HEK293T (cell line): Measurements from ENCODE around the gene GRIN2A.

ENCODE experiments used
- CTCF ChIA-PET: fragments of 350-600 bp; formaldehyde crosslinking; extraction: SDS; loops from one replicate; lab custom pipeline; 2021; ENCODE audit warnings: antibody characterized with exemption, inconsistent platforms; lab: Yijun Ruan, JAX
- POLR2A ChIA-PET: fragments of 350-600 bp; formaldehyde crosslinking; extraction: SDS; loops from one replicate; lab custom pipeline; 2020; ENCODE audit warnings: antibody characterized with exemption, inconsistent platforms; lab: Yijun Ruan, JAX
- DNase-seq: peaks from one replicate; pipeline ENCODE4 v3.0.0; 2012; ENCODE audit warnings: mixed read lengths; ENCODE audit errors: extremely low spot score
- ARNT ChIP-seq: fragments of 450-650 bp; IDR thresholded peaks from 2 replicates; pipeline ENCODE4 v1.6.1; 2017; ENCODE audit warnings: mild to moderate bottlenecking
- BHLHE40 ChIP-seq: fragments of 450-650 bp; IDR thresholded peaks from 2 replicates; pipeline ENCODE4 v1.6.1; 2016; ENCODE audit warnings: mild to moderate bottlenecking, moderate library complexity, borderline replicate concordance
- CTBP1 ChIP-seq: fragments of 450-650 bp; IDR thresholded peaks from 2 replicates; pipeline ENCODE4 v1.6.1; 2016; ENCODE audit warnings: borderline replicate concordance
- ELF4 ChIP-seq: fragments of 450-650 bp; IDR thresholded peaks from 2 replicates; pipeline ENCODE4 v1.6.1; 2017; ENCODE audit warnings: antibody characterized with exemption
- FOXA1 ChIP-seq: fragments of 450-650 bp; IDR thresholded peaks from 2 replicates; pipeline ENCODE4 v1.6.1; 2016; ENCODE audit warnings: mild to moderate bottlenecking
- FOXK2 ChIP-seq: fragments of 450-650 bp; IDR thresholded peaks from 2 replicates; pipeline ENCODE4 v1.6.1; 2016; ENCODE audit warnings: mild to moderate bottlenecking
- FOXM1 ChIP-seq: fragments of 450-650 bp; IDR thresholded peaks from 2 replicates; pipeline ENCODE4 v1.6.1; 2017; ENCODE audit warnings: mild to moderate bottlenecking, borderline replicate concordance
- HDGF ChIP-seq: fragments of 450-650 bp; IDR thresholded peaks from 2 replicates; pipeline ENCODE4 v1.6.1; 2017; ENCODE audit warnings: antibody characterized with exemption, borderline replicate concordance
- L3MBTL2 ChIP-seq: fragments of 450-650 bp; conservative IDR thresholded peaks from 2 replicates; pipeline ENCODE4 v1.6.1; 2016; ENCODE audit warnings: mild to moderate bottlenecking
- LEF1 ChIP-seq: fragments of 450-650 bp; IDR thresholded peaks from 2 replicates; pipeline ENCODE4 v1.6.1; 2017; ENCODE audit warnings: mild to moderate bottlenecking, borderline replicate concordance
- NFRKB ChIP-seq: fragments of 450-650 bp; IDR thresholded peaks from 2 replicates; pipeline ENCODE4 v1.6.1; 2016; ENCODE audit warnings: mild to moderate bottlenecking, moderate library complexity
- SP1 ChIP-seq: fragments of 450-650 bp; IDR thresholded peaks from 2 replicates; pipeline ENCODE4 v1.6.1; 2017
- SUZ12 ChIP-seq: fragments of 450-650 bp; IDR thresholded peaks from 2 replicates; pipeline ENCODE4 v1.6.1; 2016; ENCODE audit warnings: mild to moderate bottlenecking
- TARDBP ChIP-seq: fragments of 450-650 bp; IDR thresholded peaks from 2 replicates; pipeline ENCODE4 v1.6.1; 2016
- ZNF384 ChIP-seq: fragments of 450-650 bp; IDR thresholded peaks from 2 replicates; pipeline ENCODE4 v1.6.1; 2016
- TF ChIP-seq, protein P1 (sequence below): fragments of 450-650 bp; IDR thresholded peaks from 2 replicates; pipeline ENCODE4 v1.6.1; 2016

GRIN2A gene

DNA sequence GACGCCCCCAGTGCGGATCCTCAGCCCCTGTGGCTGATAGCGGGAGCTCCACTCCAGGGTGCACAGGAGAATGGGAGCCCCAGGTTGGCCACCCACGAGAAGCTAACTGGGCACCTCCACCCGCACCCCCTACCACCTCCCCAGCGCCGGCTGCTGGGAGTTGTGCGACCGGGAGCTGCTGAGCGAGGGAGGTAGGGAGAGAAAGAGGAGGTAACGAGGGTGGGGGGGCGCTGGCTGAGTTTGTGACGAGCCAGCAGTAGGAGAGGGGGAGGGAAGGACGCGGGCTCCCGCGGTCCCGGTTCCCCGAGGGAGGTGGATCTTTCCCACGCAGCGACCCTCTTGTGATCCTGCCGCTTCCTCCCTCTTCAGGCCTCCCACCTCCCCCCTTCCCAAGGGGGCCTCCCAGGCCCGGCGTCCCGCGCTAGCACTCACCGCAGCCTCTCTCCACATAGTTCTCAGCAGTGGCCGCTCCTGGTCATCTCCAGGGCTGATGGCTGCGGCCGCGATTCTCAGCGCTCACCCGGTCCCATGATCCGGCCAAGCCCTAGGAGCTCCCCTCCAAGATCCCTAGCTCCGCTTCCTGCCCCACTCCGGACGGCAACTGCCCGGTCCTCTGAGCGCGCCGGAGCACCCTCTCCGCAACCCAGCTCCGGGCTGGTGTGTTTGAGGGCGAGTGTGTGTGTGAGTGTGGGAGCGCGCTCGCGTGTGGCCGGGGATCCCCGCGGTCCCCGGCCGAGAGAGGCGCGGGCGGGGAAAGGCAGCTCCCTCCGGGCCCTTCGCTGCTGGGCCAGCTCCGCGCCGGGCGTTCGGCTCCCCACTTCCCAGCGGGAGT, at the start of gene GRIN2A:
Gene GRIN2A, minus strand, starts transcription at position 207 of the 832 bp plus-strand sequence. CDS start 2,017 bp downstream, outside the sequence.
- no peak for DNase-seq
- CTCF ChIA-PET: no interaction called here
- TF ChIP-seq SUZ12: no peak
- TF ChIP-seq, protein P1, sequence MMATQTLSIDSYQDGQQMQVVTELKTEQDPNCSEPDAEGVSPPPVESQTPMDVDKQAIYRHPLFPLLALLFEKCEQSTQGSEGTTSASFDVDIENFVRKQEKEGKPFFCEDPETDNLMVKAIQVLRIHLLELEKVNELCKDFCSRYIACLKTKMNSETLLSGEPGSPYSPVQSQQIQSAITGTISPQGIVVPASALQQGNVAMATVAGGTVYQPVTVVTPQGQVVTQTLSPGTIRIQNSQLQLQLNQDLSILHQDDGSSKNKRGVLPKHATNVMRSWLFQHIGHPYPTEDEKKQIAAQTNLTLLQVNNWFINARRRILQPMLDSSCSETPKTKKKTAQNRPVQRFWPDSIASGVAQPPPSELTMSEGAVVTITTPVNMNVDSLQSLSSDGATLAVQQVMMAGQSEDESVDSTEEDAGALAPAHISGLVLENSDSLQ: no peak
- POLR2A ChIA-PET: no interaction called here

DNA sequence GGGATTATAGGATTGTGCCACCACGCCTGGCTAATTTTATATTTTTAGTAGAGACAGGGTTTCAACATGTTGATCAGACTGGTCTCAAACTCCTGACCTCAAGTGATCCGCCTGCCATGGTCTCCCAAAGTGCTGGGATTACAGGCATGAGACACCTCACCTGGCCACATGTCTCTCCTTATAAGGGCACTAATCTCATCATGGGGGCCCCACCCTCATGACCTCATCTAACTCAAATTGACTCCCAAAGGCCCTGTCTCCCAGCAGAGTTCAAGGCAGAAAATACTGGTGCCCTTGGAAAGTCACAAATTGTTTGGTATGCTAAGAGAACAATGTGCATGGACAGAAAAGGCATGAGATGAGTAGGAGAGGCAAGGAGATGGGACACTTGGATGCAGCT, 49.3 kb upstream of the GRIN2A start:
- CTCF ChIA-PET: no interaction called here
- POLR2A ChIA-PET: no interaction called here
- no peak for DNase-seq
- no peak for TF ChIP-seq HDGF
- TF ChIP-seq FOXA1: no peak

DNA sequence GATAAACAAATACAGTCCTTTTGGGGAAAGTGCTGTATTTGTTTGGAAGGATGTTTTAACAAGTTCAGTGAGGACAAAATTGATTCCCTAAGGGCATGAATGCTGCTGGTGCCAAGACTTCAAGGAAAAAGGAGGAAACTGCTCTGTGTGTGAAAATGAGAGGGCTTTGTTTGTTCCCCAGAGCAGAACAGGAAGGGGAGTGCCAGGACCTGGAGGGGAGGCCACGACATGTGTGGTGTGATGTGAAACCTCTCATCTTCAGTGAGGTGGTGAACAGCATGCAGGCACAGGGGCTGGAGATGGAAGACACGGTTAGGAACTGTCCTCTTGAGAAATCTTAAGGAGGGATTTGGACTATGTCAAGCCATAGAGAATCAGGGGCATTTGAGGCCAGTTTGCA, 46.6 kb upstream of the GRIN2A start:
- POLR2A ChIA-PET: no interaction called here
- CTCF ChIA-PET: no interaction called here
- DNase-seq: no peak
- TF ChIP-seq FOXK2: no peak
- TF ChIP-seq BHLHE40: no peak
- TF ChIP-seq L3MBTL2: no peak
- no peak for TF ChIP-seq SP1
- no peak for TF ChIP-seq LEF1
- TF ChIP-seq SUZ12: no peak
- no peak for TF ChIP-seq FOXM1
- TF ChIP-seq ELF4: no peak
- TF ChIP-seq ZNF384: no peak
- no peak for TF ChIP-seq CTBP1
- no peak for TF ChIP-seq TARDBP
- TF ChIP-seq, protein P1: no peak

DNA sequence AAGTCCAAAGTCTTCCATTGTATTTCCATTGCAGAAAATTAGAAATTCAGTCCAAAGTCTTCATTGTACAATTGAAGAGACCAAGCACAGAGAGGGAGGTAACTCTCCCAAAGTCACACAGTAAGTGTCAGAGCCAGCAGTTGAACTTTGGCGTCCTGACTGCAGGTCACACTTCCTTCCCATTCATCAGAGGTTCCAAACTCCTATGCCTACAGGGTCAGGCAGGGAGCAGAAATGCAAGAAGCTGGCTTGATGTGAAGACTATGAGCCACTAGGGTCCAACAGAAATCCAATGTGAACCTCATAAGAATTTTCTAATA, 44.7 kb upstream of the GRIN2A start:
- no peak for DNase-seq
- TF ChIP-seq TARDBP (no peak), BHLHE40 (no peak), ZNF384 (no peak), FOXK2 (no peak), SP1 (no peak), FOXA1 (no peak), NFRKB (no peak), ARNT (no peak)
- TF ChIP-seq, protein P1: no peak
- ChIA-PET CTCF (no interaction called here), POLR2A (no interaction called here)

DNA sequence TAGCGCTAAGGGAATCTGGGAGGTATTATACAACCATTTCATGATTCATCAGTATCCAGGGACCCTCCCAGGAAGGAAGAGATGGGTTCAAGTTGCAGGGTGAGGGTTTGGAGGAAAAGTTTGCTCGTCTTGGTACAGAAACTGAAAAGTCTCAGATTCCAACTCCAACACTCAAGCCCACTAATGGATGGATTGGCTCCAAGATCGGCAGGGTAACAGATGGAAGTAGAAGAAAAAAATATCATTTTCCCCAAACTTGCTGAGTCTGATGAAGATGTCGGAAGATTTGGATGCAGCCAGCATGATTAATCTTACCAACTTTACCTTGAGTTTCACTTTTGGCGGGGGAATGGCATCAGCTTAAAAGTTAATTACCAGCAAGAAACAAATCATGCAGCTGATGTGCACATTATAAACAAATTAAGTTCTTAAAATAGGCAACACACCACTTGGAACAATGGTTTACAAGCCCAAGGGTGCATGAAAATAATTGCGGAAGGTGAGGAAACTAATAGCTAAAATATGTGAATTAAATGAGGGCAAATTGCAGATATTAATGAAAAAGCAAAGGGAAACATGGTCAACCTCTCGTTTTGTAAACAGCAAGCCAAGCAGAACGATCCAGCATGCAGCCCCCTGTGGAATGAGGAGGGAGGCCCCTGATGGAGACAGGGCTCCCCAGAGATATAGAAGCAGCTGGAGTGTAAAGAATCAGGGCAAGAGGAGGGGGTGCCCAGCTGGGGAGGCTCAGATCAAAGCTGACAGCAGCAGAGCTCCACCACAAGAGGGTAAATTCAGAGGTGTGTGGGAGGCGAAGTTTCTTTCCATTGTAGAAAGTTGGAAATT, 44.1 kb upstream of the GRIN2A start:
- POLR2A ChIA-PET: no interaction called here
- CTCF ChIA-PET: no interaction called here
- TF ChIP-seq, protein P1: no peak
- TF ChIP-seq BHLHE40 (no peak), NFRKB (no peak), CTBP1 (no peak), TARDBP (no peak), SP1 (no peak), L3MBTL2 (no peak), ELF4 (no peak), SUZ12 (no peak), HDGF (no peak), FOXA1 (no peak), LEF1 (no peak), ARNT (no peak)
- no peak for DNase-seq

DNA sequence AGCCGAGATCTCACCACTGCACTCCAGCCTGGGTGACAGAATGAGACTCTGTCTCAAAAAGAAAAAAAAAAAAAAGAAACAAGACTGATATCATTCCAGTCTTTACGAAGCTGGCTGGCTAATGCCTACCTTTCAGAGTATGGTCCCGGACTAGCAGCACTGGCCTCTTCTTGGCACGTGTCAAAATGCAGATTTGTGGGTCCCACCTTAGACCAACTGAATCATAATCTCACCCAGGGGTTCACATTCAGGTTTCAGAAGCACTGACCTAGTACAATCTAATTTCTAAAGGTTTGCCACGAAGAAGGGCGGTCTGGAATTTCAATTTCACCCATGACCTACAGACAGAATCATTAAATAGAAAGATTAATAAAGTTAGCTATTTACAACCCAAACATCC, 43.4 kb upstream of the GRIN2A start:
- CTCF ChIA-PET: no interaction called here
- TF ChIP-seq, protein P1: no peak
- TF ChIP-seq FOXK2 (no peak), BHLHE40 (no peak)
- POLR2A ChIA-PET: no interaction called here
- DNase-seq: no peak
